Choroid plexus epithelial cell (primary cell): ENCODE data around the gene ARHGAP8.

Experiments used
- DNase-seq: peaks from one replicate; pipeline ENCODE4 v3.0.0-alpha.2; 2010; ENCODE audit warnings: low read depth
- H3K4me3 ChIP-seq: 2 replicates; pipeline ENCODE4 v1.5.1; 2011; ENCODE audit warnings: low read depth, mild to moderate bottlenecking, control low read depth, low read length, moderate library complexity
- TF ChIP-seq, protein P1 (sequence below): conservative IDR thresholded peaks from 2 replicates; pipeline ENCODE4 v1.5.1; 2011; ENCODE audit warnings: low read depth, mild to moderate bottlenecking, control low read depth, inconsistent platforms, low read length, moderate library complexity

Gene ARHGAP8

DNA sequence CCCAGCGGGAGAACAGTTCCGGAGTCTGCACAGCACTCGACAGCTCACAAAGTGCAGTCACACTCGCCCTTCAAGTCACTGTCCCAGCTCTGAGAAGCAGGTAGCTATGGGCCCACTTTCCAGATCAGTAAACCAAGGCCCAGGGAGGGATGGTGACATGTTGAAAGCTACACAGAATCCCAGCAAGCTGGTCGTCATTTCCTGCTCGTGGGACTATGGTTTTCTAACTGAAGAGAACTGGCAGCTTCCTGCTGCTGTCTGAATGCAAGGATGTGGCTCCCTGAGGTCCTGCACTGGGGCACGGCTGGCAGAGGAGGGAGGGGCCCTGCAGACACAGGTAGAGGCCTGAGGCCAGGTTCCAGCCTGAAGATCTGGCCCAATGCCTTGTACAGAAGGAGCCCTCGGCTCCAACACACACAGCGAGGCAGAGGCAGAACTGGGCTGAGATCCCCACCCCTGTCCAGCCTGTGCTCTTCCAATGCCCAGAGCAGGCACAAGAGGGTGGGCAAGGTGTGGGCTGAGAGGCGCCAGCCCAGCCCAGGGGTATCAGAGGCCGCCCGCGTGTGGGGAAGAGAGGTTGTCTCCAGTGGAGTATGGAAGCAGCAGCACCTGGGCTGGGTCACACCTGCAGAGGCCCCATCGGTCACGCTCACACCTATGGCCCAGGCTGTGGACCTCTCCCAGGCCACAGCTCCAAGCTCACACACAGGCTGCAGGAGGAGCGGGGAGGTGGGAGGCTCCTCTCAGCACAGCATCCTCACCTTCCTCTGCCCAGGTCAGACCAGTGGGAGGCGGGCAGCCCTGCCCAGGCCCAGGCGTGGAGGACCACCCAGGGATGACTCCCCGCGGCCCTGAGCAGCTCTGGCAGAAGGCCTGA lies 138.3 kb downstream of the ARHGAP8 start:
- no peak overlapping the region for H3K4me3 ChIP-seq
- TF ChIP-seq, protein P1, sequence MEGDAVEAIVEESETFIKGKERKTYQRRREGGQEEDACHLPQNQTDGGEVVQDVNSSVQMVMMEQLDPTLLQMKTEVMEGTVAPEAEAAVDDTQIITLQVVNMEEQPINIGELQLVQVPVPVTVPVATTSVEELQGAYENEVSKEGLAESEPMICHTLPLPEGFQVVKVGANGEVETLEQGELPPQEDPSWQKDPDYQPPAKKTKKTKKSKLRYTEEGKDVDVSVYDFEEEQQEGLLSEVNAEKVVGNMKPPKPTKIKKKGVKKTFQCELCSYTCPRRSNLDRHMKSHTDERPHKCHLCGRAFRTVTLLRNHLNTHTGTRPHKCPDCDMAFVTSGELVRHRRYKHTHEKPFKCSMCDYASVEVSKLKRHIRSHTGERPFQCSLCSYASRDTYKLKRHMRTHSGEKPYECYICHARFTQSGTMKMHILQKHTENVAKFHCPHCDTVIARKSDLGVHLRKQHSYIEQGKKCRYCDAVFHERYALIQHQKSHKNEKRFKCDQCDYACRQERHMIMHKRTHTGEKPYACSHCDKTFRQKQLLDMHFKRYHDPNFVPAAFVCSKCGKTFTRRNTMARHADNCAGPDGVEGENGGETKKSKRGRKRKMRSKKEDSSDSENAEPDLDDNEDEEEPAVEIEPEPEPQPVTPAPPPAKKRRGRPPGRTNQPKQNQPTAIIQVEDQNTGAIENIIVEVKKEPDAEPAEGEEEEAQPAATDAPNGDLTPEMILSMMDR: no peak
- no peak for DNase-seq

DNA sequence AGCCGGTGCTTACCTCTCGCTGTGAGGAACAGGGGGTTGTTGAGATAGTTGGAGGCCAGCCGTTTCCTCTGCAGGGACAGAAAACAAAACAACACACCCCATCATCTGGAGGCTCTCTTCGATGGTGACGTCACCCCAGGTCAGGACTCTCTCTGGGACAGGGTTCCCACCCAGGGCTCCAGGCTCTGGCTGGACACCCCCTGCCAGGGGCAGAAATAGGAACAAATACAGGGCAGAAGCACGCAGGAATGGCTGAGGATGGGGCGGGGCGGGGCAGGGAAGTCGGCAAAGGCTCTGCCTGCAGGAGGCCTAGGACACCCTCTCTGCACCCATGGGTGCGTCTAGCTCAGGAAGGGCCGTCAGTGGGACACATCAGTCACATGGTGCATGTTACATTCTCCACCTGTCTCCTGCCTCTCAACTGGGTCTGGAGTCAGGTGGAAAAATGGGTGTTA lies 138.9 kb downstream of the ARHGAP8 start:
- DNase-seq: no peak
- H3K4me3 ChIP-seq: no peak overlapping the region
- TF ChIP-seq, protein P1: no peak

DNA sequence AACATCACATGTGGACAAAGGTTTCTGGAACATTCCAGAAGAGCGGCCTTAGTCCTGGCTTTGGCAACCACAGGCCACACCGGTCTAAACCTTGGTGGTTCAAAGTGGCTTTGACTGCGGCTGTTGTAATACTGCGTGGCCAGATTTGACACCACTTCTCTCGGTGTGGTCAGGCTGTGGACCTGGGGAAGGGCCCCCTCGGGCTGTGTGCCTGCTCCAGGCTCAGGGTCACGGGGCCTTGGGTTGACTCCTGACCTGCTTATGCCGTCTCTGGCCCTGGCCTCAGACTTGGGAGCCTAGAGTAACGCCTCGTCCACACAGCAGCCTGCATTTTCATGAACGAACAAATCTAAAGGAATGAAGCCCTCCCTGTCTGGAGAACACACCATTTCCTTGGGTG lies 139.4 kb downstream of the ARHGAP8 start:
- TF ChIP-seq, protein P1: no peak
- DNase-seq: no peak

DNA sequence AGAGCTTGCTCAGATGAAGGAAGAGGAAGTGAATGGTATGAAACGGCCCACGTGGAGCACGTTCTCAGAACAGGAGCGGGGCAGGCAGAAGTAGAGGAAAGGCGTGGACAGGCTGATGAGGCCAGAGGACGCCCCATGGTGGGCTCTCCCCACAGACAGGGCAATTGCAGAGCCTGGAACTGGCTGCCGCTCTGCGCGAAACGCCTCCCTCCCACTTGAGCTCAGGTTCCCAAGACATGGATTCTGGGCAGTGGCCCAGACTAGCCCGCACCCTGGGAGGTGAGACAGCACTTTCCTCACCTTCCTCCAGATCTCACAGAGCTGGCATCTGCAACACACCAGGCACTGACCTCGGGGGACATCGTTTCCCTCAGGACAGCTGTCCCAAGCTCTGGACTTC lies 139.9 kb downstream of the ARHGAP8 start:
- no peak for DNase-seq
- TF ChIP-seq, protein P1: no peak

More for the DNA sequence above, 139.4 kb downstream of the ARHGAP8 start:
- H3K4me3 ChIP-seq: no peak overlapping the region

DNA sequence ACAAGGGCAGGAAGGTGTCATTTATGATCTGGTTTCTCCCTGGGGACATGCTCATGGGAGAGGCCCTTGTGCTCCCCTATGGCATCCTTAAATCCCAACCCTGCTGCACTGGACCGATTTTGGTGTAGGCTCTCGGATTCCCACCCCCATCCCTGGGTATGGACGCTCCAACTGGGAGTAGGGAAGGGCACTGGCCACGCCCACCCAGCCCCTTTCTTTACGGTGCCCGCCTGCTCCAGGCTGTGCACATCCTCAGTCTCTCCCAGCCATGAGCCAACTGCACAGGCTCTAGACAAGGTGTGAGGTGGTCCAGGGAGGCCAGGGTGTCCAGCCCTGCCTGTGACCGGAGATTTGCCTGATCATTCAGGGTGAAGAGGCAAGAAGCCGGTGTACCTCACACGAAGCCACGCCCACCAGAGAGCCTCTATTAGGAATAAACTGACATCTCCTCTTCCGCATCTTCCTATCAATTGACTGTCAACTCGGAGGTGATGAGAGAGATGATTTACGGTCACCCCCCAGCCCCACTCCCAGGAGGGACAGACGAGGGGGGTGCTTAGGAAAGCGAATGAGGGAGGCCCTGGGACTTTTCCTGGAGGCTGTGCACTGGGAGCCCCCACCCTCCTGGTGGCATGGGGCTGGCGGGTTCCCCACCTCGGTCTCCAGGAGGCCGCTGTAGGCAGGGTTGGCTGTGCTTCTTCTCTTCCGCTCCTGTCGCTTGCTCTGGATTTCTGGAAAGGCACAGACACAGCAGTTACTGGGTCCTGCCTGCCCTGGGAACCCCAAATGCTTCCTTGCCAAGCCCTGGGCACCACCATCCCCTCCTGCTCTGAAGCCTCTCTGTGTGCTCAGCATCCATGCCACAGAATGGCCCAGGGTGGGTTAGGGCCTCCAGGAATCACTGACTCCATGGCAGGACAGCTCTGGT lies 140.7 kb downstream of the ARHGAP8 start:
- TF ChIP-seq, protein P1: no peak
- H3K4me3 ChIP-seq: no peak overlapping the region
- DNase-seq: no peak

More for the DNA sequence above, 139.9 kb downstream of the ARHGAP8 start:
- no peak overlapping the region for H3K4me3 ChIP-seq

DNA sequence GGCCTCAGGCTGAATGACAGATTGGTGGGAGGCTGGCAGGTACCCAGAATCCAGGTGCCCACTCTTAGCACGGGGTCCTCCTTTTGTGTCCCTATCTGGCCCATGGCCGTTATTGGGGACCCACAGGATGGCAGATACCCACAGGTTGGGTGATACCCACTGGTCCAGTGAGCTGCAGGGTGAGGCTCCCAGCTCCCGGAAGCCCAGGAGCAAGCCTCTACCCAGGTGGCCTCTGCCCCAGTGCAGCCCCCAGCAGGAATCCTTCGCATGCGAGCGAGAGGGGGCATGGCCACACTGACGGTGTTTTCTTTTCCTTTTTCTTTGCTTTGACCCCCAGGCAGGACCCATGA lies 141.3 kb downstream of the ARHGAP8 start:
- no peak overlapping the region for H3K4me3 ChIP-seq
- no peak for DNase-seq
- TF ChIP-seq, protein P1: no peak
